IPS-20b (cell line): ENCODE results near the gene LYZL4.

Experiments
- H3K27ac ChIP-seq: one replicate; pipeline ENCODE4 v1.5.1; 2013; ENCODE audit warnings: low read length
- H3K27me3 ChIP-seq: 2 replicates; pipeline ENCODE4 v1.6.1; 2013; ENCODE audit warnings: mild to moderate bottlenecking, low read length, inconsistent platforms; ENCODE audit not compliant: insufficient read depth
- H3K36me3 ChIP-seq: 2 replicates; pipeline ENCODE4 v1.6.1; 2013; ENCODE audit warnings: low read depth, mild to moderate bottlenecking, inconsistent platforms, low read length, moderate library complexity; ENCODE audit not compliant: insufficient read depth
- H3K4me1 ChIP-seq: 2 replicates; pipeline ENCODE4 v1.6.1; 2013; ENCODE audit warnings: mild to moderate bottlenecking, control low read depth, inconsistent platforms, low read length, moderate library complexity; ENCODE audit not compliant: insufficient read depth
- H3K4me3 ChIP-seq: 2 replicates; pipeline ENCODE4 v1.5.1; 2013; ENCODE audit warnings: mild to moderate bottlenecking, low read length, inconsistent platforms
- H3K9ac ChIP-seq: 2 replicates; pipeline ENCODE4 v1.6.1; 2013; ENCODE audit warnings: low read depth, mild to moderate bottlenecking, inconsistent platforms, low read length, moderate library complexity
- H3K9me3 ChIP-seq: 2 replicates; pipeline ENCODE4 v1.6.1; 2013; ENCODE audit warnings: mild to moderate bottlenecking, low read depth, low read length, inconsistent platforms; ENCODE audit not compliant: insufficient read depth

The LYZL4 gene

DNA sequence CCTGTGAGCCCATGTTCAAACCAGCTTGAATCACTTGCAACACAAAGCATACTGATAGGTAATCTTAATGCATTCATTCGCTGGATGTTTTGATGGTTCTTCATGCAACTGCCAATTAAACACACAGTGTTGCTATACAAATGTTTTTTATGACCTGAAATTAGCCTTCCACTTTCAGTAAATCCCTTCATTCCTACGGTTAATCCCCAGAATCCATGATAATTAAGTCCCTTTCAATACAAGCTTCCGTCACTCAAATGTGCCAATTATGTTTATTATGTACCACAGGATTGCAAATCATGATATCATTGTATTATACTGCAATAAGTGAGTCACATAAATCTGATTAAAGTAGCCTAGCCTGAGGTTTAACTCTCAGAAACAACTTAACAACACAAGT is 14.5 kb upstream of the LYZL4 start:
- H3K4me1 ChIP-seq: no peaks in the 10 kb centered on the region
- H3K27me3 ChIP-seq: no peaks in the 10 kb centered on the region
- no peak overlapping the region for H3K4me3 ChIP-seq
- H3K27ac ChIP-seq: no peak overlapping the region
- H3K9ac ChIP-seq: no peak overlapping the region
- no peaks in the 10 kb centered on the region for H3K36me3 ChIP-seq
- H3K9me3 ChIP-seq: no peaks in the 10 kb centered on the region

DNA sequence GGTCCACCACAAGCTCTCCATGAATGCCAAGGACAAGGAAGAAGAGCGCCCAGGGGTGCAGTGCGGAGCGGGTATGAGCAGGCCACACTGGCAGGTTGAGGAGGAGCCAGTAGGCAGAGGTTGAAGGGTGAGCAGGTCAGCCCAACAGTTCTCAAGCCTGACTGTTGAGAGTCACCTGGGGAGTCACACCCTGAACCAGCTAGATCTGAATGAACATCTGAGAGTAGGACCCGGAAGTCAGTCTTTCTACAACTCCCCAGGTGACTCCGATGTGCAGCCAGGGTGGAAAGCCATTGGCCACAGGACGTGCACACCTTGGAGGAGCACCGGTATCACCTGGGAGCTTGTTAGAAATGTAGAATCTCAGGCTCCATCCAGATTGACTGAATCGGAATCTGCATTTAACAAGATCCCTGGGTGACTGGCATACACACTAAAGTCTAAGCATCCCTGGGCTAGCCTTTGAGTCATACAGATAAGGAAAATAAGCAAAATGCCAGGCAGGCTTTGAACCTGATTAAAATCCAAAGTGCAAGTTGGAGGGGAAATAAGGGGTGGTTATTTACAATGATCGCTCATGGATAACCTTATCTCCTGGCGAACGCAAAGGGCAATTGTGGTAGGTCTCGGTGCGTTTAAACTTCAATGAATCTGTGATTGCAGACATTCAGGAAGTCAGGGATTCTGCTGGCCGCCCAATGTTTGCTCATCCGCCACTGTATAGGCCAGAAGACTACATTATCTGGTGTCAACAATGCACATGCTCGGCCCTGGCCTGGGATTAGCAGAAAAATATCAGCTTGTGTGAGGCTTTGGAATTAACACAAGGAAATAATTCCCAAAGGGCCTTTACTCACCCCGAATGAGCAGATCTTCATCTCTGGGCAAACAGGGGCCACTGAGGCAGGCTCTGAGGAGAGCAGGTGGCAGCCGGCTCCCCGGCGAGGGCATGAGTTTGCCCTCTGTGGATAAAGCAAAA is 11.7 kb upstream of the LYZL4 start:
- no peaks in the 10 kb centered on the region for H3K27me3 ChIP-seq
- no peak overlapping the region for H3K27ac ChIP-seq
- H3K36me3 ChIP-seq: no peaks in the 10 kb centered on the region
- H3K4me1 ChIP-seq: no peaks in the 10 kb centered on the region
- H3K9me3 ChIP-seq: no peaks in the 10 kb centered on the region
- H3K9ac ChIP-seq: no peak overlapping the region
- no peak overlapping the region for H3K4me3 ChIP-seq

DNA sequence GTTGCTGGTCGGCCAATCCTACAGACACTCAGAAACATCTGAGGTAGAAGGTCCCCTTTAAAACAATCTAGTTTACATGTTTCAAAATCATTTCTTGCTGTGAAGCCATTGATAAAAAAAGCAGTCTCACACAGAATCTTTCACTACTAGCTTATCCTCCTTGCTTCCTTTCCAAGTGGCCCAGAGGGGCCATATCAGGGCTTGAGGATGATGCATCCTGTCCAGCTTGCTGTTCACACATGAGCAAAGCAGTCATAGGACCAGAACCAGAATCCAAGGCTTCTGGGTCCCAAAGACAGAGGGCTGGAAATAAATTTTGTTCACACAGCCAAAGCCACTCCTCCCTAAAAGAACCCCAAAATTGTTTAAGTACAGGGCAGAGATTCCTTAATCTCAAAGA is 9.2 kb upstream of the LYZL4 start:
- no peaks in the 10 kb centered on the region for H3K27me3 ChIP-seq
- no peak overlapping the region for H3K4me3 ChIP-seq

DNA sequence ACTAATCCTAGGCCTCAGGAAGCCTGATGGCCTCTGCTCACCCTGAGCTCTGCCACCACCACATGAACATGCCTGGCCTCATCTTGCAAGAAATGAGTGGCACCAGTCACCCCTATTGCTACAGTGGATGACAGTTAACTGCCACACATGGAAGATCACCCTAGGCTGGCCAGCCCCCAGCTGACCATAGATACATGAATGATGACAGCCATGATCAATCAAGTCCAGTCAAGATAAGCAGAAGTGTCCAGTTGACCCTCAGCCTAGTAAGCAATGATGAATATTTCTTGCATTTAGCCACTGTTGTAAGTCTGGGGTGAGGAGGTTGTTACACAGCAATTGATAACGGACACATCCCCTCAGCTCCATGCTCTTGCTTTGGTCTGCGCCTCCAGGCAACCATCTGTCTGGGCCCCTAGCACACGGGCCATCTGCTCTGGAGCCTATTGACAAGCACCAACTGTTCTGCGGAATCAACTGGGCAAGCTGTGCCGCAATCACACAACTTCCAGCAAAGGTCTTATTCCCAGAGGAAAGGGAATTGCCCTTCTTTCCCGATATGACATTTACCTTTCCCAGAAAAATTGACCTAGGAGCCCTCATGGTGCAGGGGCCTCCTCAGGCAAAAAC is 2.2 kb upstream of the LYZL4 start:
- H3K4me1 ChIP-seq: no peaks in the 10 kb centered on the region

More for the DNA sequence above, 9.2 kb upstream of the LYZL4 start:
- H3K9ac ChIP-seq: no peak overlapping the region
- H3K27ac ChIP-seq: no peak overlapping the region
- no peaks in the 10 kb centered on the region for H3K4me1 ChIP-seq
- H3K36me3 ChIP-seq: no peaks in the 10 kb centered on the region
- no peaks in the 10 kb centered on the region for H3K9me3 ChIP-seq

DNA sequence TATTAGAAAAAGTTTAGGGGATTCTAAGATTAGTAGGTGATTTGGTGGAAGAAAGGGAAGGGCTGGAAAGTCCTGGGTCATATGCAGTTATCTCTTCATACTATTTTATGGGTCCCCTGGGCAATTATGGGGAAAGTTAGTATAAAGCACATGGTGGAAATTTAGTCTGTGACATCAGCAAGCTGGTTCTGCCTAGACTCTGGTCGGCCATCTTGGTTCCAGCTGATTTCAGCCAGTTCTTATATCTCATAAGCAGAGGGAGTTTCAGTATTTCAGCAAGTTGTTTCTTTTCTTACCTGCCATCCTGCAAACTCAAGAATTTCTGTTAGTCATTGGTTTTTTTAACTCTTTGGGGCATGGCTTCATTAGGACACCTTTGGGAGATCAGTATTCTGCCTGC is 1.0 kb upstream of the LYZL4 start:
- no peak overlapping the region for H3K27ac ChIP-seq
- no peak overlapping the region for H3K4me3 ChIP-seq
- no peaks in the 10 kb centered on the region for H3K4me1 ChIP-seq
- H3K9me3 ChIP-seq: no peaks in the 10 kb centered on the region
- no peaks in the 10 kb centered on the region for H3K27me3 ChIP-seq
- H3K9ac ChIP-seq: no peak overlapping the region
- H3K36me3 ChIP-seq: no peaks in the 10 kb centered on the region

More for the DNA sequence above, 2.2 kb upstream of the LYZL4 start:
- no peaks in the 10 kb centered on the region for H3K36me3 ChIP-seq
- no peak overlapping the region for H3K9ac ChIP-seq
- H3K9me3 ChIP-seq: no peaks in the 10 kb centered on the region
- H3K4me3 ChIP-seq: no peak overlapping the region
- no peaks in the 10 kb centered on the region for H3K27me3 ChIP-seq
- no peak overlapping the region for H3K27ac ChIP-seq

DNA sequence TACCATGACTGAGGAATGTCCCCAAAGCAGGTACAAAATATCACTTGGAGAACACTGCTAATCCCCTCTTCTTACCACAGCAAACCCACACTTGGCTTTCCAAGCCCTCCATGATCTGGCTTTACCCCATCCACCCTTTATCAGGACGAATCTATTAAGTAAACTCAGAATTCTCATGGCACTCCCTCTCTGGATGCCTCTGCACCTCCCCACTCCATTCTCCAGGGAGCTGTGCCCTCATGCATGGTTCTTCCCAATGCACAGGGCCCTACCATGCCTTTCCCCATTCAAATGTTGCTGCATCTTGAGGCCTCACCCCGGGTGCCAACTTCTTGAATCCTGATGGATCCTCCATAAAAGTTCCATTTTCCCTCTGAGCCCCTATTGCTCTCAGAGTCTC is 2.3 kb downstream of the LYZL4 start:
- no peaks in the 10 kb centered on the region for H3K27me3 ChIP-seq
- H3K36me3 ChIP-seq: no peaks in the 10 kb centered on the region
- no peak overlapping the region for H3K9ac ChIP-seq
- no peaks in the 10 kb centered on the region for H3K9me3 ChIP-seq
- H3K4me1 ChIP-seq: no peaks in the 10 kb centered on the region
- no peak overlapping the region for H3K27ac ChIP-seq
- H3K4me3 ChIP-seq: no peak overlapping the region

DNA sequence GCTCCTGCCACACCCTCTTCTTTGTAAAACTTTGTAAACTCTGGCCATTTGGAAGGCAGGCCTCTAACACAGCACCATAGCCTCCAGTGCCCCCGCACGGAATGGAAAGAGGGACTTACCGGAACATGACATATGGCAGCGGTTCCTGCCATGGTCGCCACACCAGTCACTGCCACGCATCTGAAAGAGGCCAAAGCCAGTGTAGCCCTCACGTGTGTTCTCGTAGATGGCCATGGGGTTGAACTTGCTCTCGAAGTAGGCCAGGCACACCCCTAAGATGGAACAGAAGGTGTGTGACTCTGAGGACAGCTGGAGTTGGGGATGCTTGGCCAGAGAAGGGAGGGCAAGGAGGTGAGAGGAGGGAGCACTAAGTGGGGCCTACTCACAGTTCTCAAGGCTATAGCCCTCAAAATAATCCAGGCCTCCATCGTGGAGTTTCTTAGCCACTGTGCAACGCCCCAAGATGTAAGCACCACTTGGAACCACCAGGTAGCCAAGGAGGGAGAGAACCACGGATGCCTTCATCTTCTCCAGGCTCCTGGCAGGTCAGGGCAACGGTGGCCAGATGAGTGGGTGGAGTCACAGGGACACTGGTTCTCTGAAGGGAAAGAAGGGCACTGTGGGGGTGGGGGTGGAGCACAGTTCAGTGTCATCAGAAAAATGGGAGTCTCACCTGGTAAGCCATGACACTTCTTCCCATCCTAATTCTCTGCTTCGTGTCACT is 3.5 kb downstream of the LYZL4 start:
- H3K4me1 ChIP-seq: no peaks in the 10 kb centered on the region
- H3K4me3 ChIP-seq: no peak overlapping the region
- no peak overlapping the region for H3K9ac ChIP-seq
- no peak overlapping the region for H3K27ac ChIP-seq
- H3K27me3 ChIP-seq: no peaks in the 10 kb centered on the region
- no peaks in the 10 kb centered on the region for H3K36me3 ChIP-seq
- H3K9me3 ChIP-seq: no peaks in the 10 kb centered on the region; the same call in 1 of the 2 replicates

DNA sequence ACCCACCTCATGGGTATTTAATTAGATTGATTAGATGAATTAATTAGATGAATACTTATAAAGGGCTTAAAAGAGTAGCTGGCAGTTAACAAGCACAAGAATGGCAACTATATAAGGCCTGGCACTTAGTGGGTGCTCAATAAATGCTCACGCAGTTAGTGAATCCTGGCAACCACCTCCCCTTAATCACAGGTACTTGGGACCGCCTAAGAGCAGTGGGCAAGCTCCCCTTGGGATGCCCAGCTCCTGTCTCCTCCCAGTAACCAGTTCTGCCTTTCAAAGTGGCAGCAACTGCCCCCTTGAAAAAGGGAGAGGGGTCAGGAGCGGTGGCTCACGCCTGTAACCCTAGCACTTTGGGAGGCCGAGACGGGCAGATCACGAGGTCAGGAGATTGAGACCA is 4.6 kb downstream of the LYZL4 start:
- H3K27ac ChIP-seq: no peak overlapping the region
- no peaks in the 10 kb centered on the region for H3K36me3 ChIP-seq
- no peak overlapping the region for H3K4me3 ChIP-seq
- H3K27me3 ChIP-seq: no peaks in the 10 kb centered on the region
- H3K9ac ChIP-seq: no peak overlapping the region
- no peaks in the 10 kb centered on the region for H3K4me1 ChIP-seq
- no peaks in the 10 kb centered on the region; the same call in 1 of the 2 replicates for H3K9me3 ChIP-seq

DNA sequence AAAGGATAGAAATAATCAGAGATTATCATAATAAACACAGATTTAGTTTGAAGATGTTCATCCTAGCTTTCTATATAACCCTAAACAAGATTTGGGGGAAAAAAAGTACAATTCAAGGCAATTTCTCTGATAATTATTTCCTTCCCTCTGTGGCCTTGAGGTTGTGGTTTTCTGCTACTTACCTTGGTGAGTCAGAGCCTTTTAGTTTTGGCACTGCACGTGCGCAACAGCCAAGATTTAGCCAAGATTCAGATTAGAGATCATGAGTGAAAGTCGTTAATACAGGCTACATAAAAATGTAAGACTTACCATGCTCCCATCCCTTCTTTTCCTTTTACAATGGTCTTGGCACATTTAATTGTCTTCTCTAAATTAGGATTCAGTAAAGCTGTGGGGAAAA is 6.7 kb downstream of the LYZL4 start:
- H3K27me3 ChIP-seq: no peaks in the 10 kb centered on the region
- no peaks in the 10 kb centered on the region for H3K4me1 ChIP-seq
- H3K27ac ChIP-seq: no peak overlapping the region
- no peak overlapping the region for H3K4me3 ChIP-seq
- no peaks in the 10 kb centered on the region; the same call in 1 of the 2 replicates for H3K9me3 ChIP-seq
- no peaks in the 10 kb centered on the region for H3K36me3 ChIP-seq
- H3K9ac ChIP-seq: no peak overlapping the region

DNA sequence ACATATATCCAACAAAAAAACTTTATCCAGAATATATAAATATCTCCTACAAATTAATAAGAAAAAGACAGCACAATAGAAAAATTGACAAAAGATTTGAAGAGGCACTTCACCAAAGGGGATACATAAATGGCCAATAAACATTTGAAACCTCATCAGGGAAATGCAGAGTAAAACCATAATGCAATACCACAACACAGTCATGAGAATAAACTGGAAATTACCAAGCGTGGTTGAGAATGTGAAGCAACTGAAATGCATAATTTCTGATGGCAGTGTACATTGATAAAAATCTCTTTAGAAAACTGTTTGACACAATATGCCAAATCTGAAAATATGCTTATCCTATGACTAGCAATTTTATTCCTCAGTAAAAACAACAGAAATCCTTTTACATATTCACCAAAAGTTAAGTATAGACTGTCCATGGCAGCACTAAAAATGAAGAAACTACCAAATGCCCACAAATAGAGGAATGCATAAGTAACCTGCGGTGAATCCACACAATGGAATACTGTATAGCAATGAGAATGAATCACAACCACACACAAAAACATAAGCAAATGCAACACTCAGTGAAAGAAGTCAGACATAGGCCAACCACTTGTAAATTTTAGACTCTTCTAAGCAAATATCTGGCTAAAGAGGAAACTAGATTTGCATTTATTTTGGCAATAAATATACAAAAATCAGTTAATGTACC is 7.9 kb downstream of the LYZL4 start:
- H3K4me1 ChIP-seq: no peaks in the 10 kb centered on the region

DNA sequence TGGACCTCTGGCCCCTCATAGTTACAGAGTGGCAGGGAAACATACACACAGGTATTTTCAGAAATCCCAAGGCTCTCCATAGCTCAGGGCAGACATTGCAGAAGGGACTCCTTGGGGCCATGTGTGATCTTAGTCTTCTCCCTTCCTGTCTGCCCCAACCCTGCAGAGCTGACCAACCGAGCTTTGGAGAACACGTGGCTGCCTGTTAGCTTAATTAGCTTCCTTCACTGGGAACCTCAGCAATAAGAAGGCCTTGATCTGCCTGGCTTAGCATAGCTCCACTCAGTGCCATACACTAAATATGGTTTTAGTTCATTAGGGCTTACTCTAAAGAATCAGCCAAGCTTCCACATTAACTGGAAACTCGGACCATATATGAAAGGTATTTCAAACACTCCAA is 12.3 kb downstream of the LYZL4 start:
- Histone ChIP-seq H3K27ac (no peak overlapping the region), H3K4me1 (no peaks in the 10 kb centered on the region), H3K4me3 (no peak overlapping the region), H3K9ac (no peak overlapping the region), H3K9me3 (no peaks in the 10 kb centered on the region; the same call in 1 of the 2 replicates), H3K27me3 (no peaks in the 10 kb centered on the region), H3K36me3 (no peaks in the 10 kb centered on the region)

More for the DNA sequence above, 7.9 kb downstream of the LYZL4 start:
- Histone ChIP-seq H3K9ac (no peak overlapping the region), H3K4me3 (no peak overlapping the region), H3K27me3 (no peaks in the 10 kb centered on the region), H3K9me3 (no peaks in the 10 kb centered on the region; the same call in 1 of the 2 replicates), H3K27ac (no peak overlapping the region), H3K36me3 (no peaks in the 10 kb centered on the region)
